Measurements from ENCODE around the gene HTRA3.

Gene HTRA3

DNA sequence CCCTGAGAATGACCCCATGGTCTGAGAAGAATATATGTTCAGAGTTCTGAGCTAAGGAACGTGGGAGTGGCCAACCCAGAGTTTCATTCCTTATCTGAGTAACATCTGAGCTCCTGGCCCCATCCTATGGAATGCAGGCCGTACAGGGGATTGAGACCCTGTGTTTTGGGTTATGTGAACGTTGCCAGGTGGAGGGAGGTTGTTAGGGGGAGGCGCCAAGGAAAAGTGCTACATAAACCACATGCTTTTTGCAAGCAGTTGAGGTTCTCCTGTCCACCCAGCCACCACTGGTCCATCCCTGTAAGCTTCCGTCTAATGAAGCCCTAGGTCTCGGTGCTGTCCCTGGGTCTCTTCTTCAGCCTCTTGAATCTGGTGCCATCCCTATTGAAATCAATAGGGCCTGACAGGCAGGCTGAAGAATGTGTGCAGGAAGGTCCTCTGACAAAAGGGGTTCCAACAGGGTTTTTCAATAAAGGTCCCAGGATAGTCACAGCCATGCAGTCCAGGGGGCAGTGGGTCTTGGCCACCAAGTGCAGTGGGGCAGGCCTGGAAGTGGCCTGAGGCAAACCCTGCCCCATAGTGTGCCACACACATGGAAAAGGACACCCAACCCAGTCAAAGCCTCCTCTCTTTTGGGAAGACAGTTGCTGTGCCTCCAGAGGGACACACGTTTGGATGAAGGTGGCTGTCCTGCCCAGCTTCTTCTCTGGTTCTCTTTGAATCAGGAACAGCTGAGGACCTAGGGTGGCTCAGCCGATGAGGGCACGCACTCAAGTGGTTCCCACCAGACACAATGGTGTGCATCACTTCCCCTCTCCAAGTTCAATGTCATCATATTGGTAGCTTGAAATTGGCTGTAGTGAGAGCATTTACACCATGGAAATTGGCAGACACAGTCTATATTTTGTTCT lies 53.5 kb downstream of the HTRA3 start:
- H3K9me3 ChIP-seq (ENCODE audit: low read depth, low read length) = no peaks in the 10 kb centered on the region
- no peak overlapping the region for H3K9ac ChIP-seq (ENCODE audit: insufficient read length)
- H3K36me3 ChIP-seq (ENCODE audit: insufficient read depth, low read length) = no peaks in the 10 kb centered on the region
- TF ChIP-seq FOXP2 (optimal IDR thresholded peaks at IDR 0.05; ENCODE audit: control extremely low read depth, extremely low read length, insufficient read depth) (no peak), POLR2AphosphoS5 (IDR thresholded peaks at IDR 0.05; ENCODE audit: borderline replicate concordance, low read depth, low read length) (no peak), EZH2 (IDR thresholded peaks at IDR 0.05) (no peak)
- no peak overlapping the region for H3K27ac ChIP-seq
- DNase-seq (ENCODE audit: low read depth, low spot score) = no peak
- no peak overlapping the region for H3K4me3 ChIP-seq

DNA sequence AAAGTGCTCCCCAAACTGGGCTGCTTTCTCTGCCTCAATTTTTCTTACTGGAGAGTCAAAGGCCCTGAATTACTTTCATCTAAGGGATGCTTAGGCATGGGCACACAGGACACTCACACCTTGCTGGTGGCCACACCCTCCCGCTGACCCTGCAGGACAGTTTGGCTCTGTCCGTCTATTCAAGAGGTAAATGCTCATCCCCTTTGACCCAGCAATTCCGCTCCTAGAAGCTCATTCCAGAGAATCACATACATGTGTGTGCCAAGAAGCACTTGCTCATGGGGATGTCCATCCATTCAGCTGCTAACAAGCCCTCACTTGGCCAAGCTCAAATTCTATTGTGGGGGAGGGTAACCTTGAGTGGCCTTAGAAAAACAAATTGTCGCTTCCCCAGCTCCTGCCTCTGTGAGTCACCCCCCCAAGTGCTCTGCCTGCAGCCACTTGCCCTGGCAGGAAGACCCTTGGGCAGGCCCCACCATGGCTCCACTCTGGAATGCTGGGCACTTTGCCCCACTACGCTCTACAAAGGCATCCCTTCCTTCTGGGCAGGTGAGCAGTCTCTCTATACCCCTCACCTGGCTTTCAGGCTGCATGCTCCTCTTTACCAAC lies 54.5 kb downstream of the HTRA3 start:
- Histone ChIP-seq H3K36me3 (ENCODE audit: insufficient read depth, low read length) (no peaks in the 10 kb centered on the region), H3K9ac (ENCODE audit: insufficient read length) (no peak overlapping the region), H3K4me3 (no peak overlapping the region), H3K27ac (no peak overlapping the region), H3K9me3 (ENCODE audit: low read depth, low read length) (no peaks in the 10 kb centered on the region)
- no peak for DNase-seq (ENCODE audit: low read depth, low spot score)
- no peak for TF ChIP-seq FOXP2 (optimal IDR thresholded peaks at IDR 0.05; ENCODE audit: control extremely low read depth, extremely low read length, insufficient read depth)
- no peak for TF ChIP-seq EZH2 (IDR thresholded peaks at IDR 0.05)
- no peak for TF ChIP-seq POLR2AphosphoS5 (IDR thresholded peaks at IDR 0.05; ENCODE audit: borderline replicate concordance, low read depth, low read length)

DNA sequence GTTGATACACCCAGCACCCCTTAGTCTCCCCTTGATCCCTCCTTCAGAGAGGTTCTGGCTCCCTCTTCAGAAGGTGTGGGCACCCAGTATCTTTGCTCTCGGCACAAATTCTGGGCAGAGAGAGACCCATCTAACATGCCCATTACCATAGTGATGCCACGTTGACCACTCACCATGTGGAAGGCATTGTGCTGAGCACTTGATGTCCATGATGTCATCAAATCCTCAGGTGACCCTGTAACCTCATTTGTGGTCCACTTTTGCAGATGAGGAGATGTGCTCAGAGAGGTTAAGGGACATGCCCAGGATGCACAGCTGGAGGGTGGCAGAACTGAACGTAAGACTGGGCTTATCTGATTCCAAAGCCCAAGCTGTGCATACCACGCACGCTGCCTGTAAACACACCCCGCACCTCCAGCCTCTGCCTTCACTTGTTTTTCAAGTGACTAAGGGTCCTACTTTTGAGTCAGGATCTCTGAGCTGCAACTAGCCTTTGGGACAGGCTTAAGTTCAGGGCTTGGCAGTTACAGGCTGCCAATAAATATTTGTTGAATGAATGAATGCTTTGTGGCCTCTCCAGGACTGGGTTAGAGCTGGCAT lies 55.2 kb downstream of the HTRA3 start:
- no peak for TF ChIP-seq POLR2AphosphoS5 (IDR thresholded peaks at IDR 0.05; ENCODE audit: borderline replicate concordance, low read depth, low read length)
- no peak for TF ChIP-seq EZH2 (IDR thresholded peaks at IDR 0.05)
- no peak for TF ChIP-seq FOXP2 (optimal IDR thresholded peaks at IDR 0.05; ENCODE audit: control extremely low read depth, extremely low read length, insufficient read depth)

DNA sequence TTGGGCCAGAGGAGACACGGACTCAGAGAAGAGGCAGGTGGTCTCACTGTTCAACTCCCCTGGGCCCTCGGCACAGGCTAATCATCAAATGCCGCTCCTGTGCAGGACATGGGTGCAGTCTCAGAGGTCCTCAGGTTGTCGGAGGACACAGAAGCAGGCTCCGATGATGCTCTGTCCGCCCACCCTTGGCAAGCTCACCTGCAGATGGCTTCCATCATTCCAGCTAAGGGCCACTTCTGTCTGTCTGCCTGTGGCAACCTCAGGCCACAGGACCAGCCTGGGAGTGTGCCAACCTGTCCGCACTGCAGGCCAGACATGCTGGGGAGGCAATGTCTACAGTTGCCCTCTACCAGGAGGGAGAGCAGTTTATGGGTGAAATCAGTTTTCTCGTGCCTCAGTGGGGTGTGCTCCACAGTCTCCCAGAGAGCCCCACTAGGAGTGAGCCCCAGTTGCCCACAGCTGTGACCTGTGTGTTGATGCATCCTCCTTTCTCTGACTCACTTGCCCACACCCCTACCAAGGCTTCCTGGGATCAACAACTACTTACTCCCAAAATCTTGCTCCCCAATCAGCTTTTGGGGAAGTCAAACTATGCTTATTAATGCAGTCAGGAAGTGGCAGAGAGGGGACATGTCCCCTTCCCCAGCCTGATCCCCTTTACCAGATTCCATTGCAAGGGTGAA lies 55.9 kb downstream of the HTRA3 start:
- TF ChIP-seq EZH2 (IDR thresholded peaks at IDR 0.05) (no peak), FOXP2 (optimal IDR thresholded peaks at IDR 0.05; ENCODE audit: control extremely low read depth, extremely low read length, insufficient read depth) (no peak), POLR2AphosphoS5 (IDR thresholded peaks at IDR 0.05; ENCODE audit: borderline replicate concordance, low read depth, low read length) (no peak)
- Histone ChIP-seq H3K9me3 (ENCODE audit: low read depth, low read length) (no peaks in the 10 kb centered on the region), H3K36me3 (ENCODE audit: insufficient read depth, low read length) (no peaks in the 10 kb centered on the region), H3K4me3 (no peak overlapping the region), H3K9ac (ENCODE audit: insufficient read length) (no peak overlapping the region), H3K27ac (no peak overlapping the region)
- DNase-seq (ENCODE audit: low read depth, low spot score) = no peak

More for the DNA sequence above, 55.2 kb downstream of the HTRA3 start:
- no peaks in the 10 kb centered on the region for H3K36me3 ChIP-seq (ENCODE audit: insufficient read depth, low read length)
- no peak overlapping the region for H3K27ac ChIP-seq
- H3K4me3 ChIP-seq = no peak overlapping the region
- DNase-seq (ENCODE audit: low read depth, low spot score) = no peak
- no peaks in the 10 kb centered on the region for H3K9me3 ChIP-seq (ENCODE audit: low read depth, low read length)
- H3K9ac ChIP-seq (ENCODE audit: insufficient read length) = no peak overlapping the region

DNA sequence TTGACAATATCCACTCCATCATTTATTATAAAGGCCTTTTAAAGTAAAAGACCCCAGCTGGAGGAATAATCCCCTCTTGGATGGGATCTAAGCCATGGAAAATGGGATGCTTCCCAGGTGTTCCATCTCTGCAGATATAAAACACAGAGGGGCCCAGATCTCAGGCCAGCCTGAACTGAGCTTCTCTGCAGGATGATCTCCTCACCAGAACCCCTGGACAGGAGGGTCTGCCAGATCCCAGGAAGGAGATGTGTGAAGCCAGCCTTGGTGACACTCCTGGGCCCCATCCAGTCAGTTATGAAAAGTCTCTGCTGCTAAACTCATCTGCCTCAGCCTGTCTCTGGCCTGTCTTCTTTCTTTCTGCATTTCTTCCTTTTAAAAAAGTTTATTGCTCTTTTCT lies 56.7 kb downstream of the HTRA3 start:
- Histone ChIP-seq H3K4me3 (no peak overlapping the region), H3K36me3 (ENCODE audit: insufficient read depth, low read length) (no peaks in the 10 kb centered on the region), H3K9me3 (ENCODE audit: low read depth, low read length) (no peaks in the 10 kb centered on the region), H3K9ac (ENCODE audit: insufficient read length) (no peak overlapping the region), H3K27ac (no peak overlapping the region)
- TF ChIP-seq POLR2AphosphoS5 (IDR thresholded peaks at IDR 0.05; ENCODE audit: borderline replicate concordance, low read depth, low read length) = no peak
- no peak for TF ChIP-seq EZH2 (IDR thresholded peaks at IDR 0.05)
- no peak for TF ChIP-seq FOXP2 (optimal IDR thresholded peaks at IDR 0.05; ENCODE audit: control extremely low read depth, extremely low read length, insufficient read depth)
- DNase-seq (ENCODE audit: low read depth, low spot score) = no peak

DNA sequence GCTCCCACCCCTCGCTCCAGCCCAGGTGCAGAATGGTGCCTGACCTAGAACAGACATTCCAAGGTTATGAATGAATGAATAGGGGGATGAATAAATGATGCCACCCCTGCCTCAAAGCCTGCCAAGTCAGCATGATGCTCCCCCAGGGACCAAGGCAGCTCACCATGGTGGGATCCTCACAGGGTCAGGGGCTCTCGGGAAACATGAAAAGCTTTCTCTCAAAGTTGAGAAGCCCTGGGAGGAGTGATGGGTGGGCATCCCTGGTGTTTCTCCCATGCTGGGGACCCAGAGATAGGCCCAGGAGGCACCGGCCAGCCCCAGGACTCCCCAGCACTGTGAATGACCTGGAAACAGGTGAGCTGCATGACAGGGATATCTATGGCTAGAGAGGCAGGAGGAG lies 58.9 kb downstream of the HTRA3 start:
- H3K36me3 ChIP-seq (ENCODE audit: insufficient read depth, low read length) = no peaks in the 10 kb centered on the region
- TF ChIP-seq FOXP2 (optimal IDR thresholded peaks at IDR 0.05; ENCODE audit: control extremely low read depth, extremely low read length, insufficient read depth) (no peak), POLR2AphosphoS5 (IDR thresholded peaks at IDR 0.05; ENCODE audit: borderline replicate concordance, low read depth, low read length) (no peak), EZH2 (IDR thresholded peaks at IDR 0.05) (no peak)

DNA sequence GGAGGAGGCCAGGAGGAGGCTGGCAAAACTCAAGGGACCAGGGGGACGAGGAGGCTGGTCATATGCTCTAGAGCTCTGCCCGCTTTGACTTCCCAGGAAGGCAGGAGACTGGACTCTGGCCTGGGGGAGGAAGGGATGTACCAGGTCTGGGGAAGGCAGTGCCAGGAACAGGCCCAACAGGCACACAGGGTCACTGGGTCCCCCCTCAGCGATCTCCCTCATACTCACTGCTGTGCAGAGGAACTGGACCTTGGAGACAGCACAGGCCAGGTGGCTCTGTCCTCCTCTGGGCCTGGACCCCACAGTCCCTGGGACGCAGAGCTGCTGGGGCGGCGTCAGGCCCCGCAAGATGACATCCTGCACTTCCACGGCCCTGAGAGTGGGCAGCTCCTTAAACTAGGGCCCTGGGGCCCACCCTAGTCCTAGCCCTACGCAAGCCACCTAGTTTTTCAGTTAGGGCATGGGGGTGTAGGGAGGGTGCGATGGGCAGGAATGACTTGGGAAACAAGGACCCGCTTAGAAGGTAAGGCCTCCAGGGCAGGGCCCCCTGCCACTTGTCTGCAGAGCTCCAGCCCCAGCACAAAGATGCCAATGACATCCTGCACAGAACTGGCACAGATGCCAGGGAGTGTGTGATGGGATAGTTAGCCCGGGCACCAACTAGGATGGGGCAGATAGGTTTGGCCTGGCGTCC lies 59.5 kb downstream of the HTRA3 start:
- Histone ChIP-seq H3K27ac (no peak overlapping the region), H3K4me3 (no peak overlapping the region), H3K9me3 (ENCODE audit: low read depth, low read length) (no peaks in the 10 kb centered on the region), H3K9ac (ENCODE audit: insufficient read length) (no peak overlapping the region), H3K36me3 (ENCODE audit: insufficient read depth, low read length) (no peaks in the 10 kb centered on the region)
- no peak for DNase-seq (ENCODE audit: low read depth, low spot score)
- TF ChIP-seq POLR2AphosphoS5 (IDR thresholded peaks at IDR 0.05; ENCODE audit: borderline replicate concordance, low read depth, low read length) (no peak), FOXP2 (optimal IDR thresholded peaks at IDR 0.05; ENCODE audit: control extremely low read depth, extremely low read length, insufficient read depth) (no peak), EZH2 (IDR thresholded peaks at IDR 0.05) (no peak)

More for the DNA sequence above, 58.9 kb downstream of the HTRA3 start:
- no peak overlapping the region for H3K27ac ChIP-seq
- no peaks in the 10 kb centered on the region for H3K9me3 ChIP-seq (ENCODE audit: low read depth, low read length)
- H3K9ac ChIP-seq (ENCODE audit: insufficient read length) = no peak overlapping the region
- no peak overlapping the region for H3K4me3 ChIP-seq
- no peak for DNase-seq (ENCODE audit: low read depth, low spot score)
